OCI-LY1 (cell line): ENCODE measurements around the gene GMPR.
A peak's percentile ranks its signal among the peaks of the same experiment; 100 is the strongest.

Experiments
- H2AFZ ChIP-seq: fragments of 200-600 bp; sonication (generic), shearing (Covaris generic); 2 replicates; pipeline ENCODE4 v1.6.0; 2014; ENCODE audit warnings: antibody characterized with exemption, mild to moderate bottlenecking, low read length
- H3F3A ChIP-seq: fragments of 200-600 bp; sonication (generic), shearing (Covaris generic); 2 replicates; pipeline ENCODE4 v1.6.0; 2014; ENCODE audit warnings: mild to moderate bottlenecking, antibody characterized with exemption, low read length, moderate library complexity; ENCODE audit not compliant: insufficient read depth
- H3K27ac ChIP-seq: fragments of 200-600 bp; sonication (generic); 2 replicates; pipeline ENCODE4 v1.5.1; 2014; ENCODE audit warnings: low read length, mixed run types, mild to moderate bottlenecking, low read depth; ENCODE audit not compliant: poor library complexity, severe bottlenecking
- H3K27me3 ChIP-seq: fragments of 200-600 bp; sonication (generic); 2 replicates; pipeline ENCODE4 v1.6.0; 2014; ENCODE audit warnings: antibody characterized with exemption, mild to moderate bottlenecking, low read length, moderate library complexity; ENCODE audit not compliant: insufficient read depth
- H3K36me3 ChIP-seq: fragments of 200-600 bp; sonication (generic); 2 replicates; pipeline ENCODE4 v1.6.1; 2014; ENCODE audit warnings: mild to moderate bottlenecking, antibody characterized with exemption, low read length, moderate library complexity, mixed read lengths; ENCODE audit not compliant: insufficient read depth
- H3K4me1 ChIP-seq: fragments of 200-600 bp; sonication (generic); 2 replicates; pipeline ENCODE4 v1.5.1; 2014; ENCODE audit warnings: mild to moderate bottlenecking, low read length, moderate library complexity; ENCODE audit not compliant: insufficient read depth, severe bottlenecking
- H3K4me2 ChIP-seq: fragments of 200-600 bp; sonication (generic), shearing (Covaris generic); 2 replicates; pipeline ENCODE4 v1.6.1; 2014; ENCODE audit warnings: low read length
- H3K4me3 ChIP-seq: fragments of 200-600 bp; sonication (generic); 2 replicates; pipeline ENCODE4 v1.5.1; 2014; ENCODE audit warnings: low read length, low read depth, mild to moderate bottlenecking, mixed read lengths; ENCODE audit not compliant: poor library complexity, severe bottlenecking
- H3K79me2 ChIP-seq: fragments of 200-600 bp; shearing (Covaris generic); 2 replicates; pipeline ENCODE4 v1.6.1; 2016; ENCODE audit warnings: mixed run types, low read length, mixed read lengths; ENCODE audit not compliant: insufficient read depth
- H3K9ac ChIP-seq: fragments of 200-600 bp; sonication (generic), shearing (Covaris generic); 2 replicates; pipeline ENCODE4 v1.6.1; 2014; ENCODE audit warnings: mild to moderate bottlenecking, low read length, mixed read lengths
- H3K9me2 ChIP-seq: fragments of 200-600 bp; sonication (generic), shearing (Covaris generic); 2 replicates; pipeline ENCODE4 v1.6.1; 2014; ENCODE audit warnings: low read depth, mild to moderate bottlenecking, low read length, mixed read lengths
- H3K9me3 ChIP-seq: fragments of 200-600 bp; shearing (Covaris generic); 2 replicates; pipeline ENCODE4 v1.6.1; 2014; ENCODE audit warnings: low read length, mixed read lengths
- H4K20me1 ChIP-seq: fragments of 200-600 bp; sonication (generic), shearing (Covaris generic); 2 replicates; pipeline ENCODE4 v1.6.0; 2016; ENCODE audit warnings: mild to moderate bottlenecking, low read length; ENCODE audit not compliant: insufficient read depth
- CTCF ChIP-seq: fragments of 200-600 bp; sonication (generic), shearing (Covaris generic); IDR thresholded peaks from 2 replicates; pipeline ENCODE4 v1.5.1; 2017; ENCODE audit warnings: mild to moderate bottlenecking, antibody characterized with exemption, low read length, moderate library complexity, mixed read lengths
- EZH2 ChIP-seq: fragments of 200-600 bp; sonication (generic), shearing (Covaris generic); IDR thresholded peaks from 2 replicates; pipeline ENCODE4 v1.8.0; 2017; ENCODE audit warnings: borderline replicate concordance, mixed run types, mild to moderate bottlenecking, antibody characterized with exemption, low read length, moderate library complexity, mixed read lengths

Gene GMPR

GRCh38 chr6:16238963-16239797 is 793 bp downstream of the GMPR start:
- no peaks in the 10 kb centered on the region for H3K9me2 ChIP-seq
- H3K27me3 ChIP-seq: 0 out of 2 replicates have a peak, but pooled peaks cover 6% of the 10 kb centered on the region
- no peaks in the 10 kb centered on the region for H3K9me3 ChIP-seq
- H3K4me1 ChIP-seq: no peaks in the 10 kb centered on the region
- no peaks in the 10 kb centered on the region for H3K79me2 ChIP-seq
- no peak overlapping the region for H3K9ac ChIP-seq
- H2AFZ ChIP-seq: no peak overlapping the region
- peak overlapping the region; percentile 11 for H3K4me3 ChIP-seq
- H3F3A ChIP-seq: no peaks in the 10 kb centered on the region
- no peaks in the 10 kb centered on the region for H4K20me1 ChIP-seq
- peak overlapping the region; percentile 40; the same call in 1 of the 2 replicates for H3K4me2 ChIP-seq
- H3K27ac ChIP-seq: no peak overlapping the region
- H3K36me3 ChIP-seq: no peaks in the 10 kb centered on the region
- TF ChIP-seq CTCF (no peak), EZH2 (no peak)

- no peak for TF ChIP-seq EZH2
- no peak for TF ChIP-seq CTCF
- Histone ChIP-seq H3K27me3 (0 out of 2 replicates have a peak, but pooled peaks cover 6% of the 10 kb centered on the region), H3K9me2 (no peaks in the 10 kb centered on the region), H3K4me2 (no peak overlapping the region), H3K9me3 (no peaks in the 10 kb centered on the region), H3K4me3 (no peak overlapping the region), H3K4me1 (no peaks in the 10 kb centered on the region), H3K27ac (no peak overlapping the region), H4K20me1 (no peaks in the 10 kb centered on the region), H3K9ac (no peak overlapping the region), H3K79me2 (no peaks in the 10 kb centered on the region), H2AFZ (no peak overlapping the region), H3F3A (no peaks in the 10 kb centered on the region), H3K36me3 (no peaks in the 10 kb centered on the region)
Observed at GRCh38 chr6:16239798-16240123, 1.4 kb downstream of the GMPR start.

- H3K9me3 ChIP-seq: no peaks in the 10 kb centered on the region
- no peaks in the 10 kb centered on the region for H3K79me2 ChIP-seq
- no peak overlapping the region for H3K4me3 ChIP-seq
- H2AFZ ChIP-seq: no peak overlapping the region
- no peaks in the 10 kb centered on the region for H3K4me1 ChIP-seq
- no peak overlapping the region for H3K9ac ChIP-seq
- no peaks in the 10 kb centered on the region for H3F3A ChIP-seq
- no peak overlapping the region for H3K4me2 ChIP-seq
- H3K27me3 ChIP-seq: 0 out of 2 replicates have a peak, but pooled peaks cover 6% of the 10 kb centered on the region
- no peaks in the 10 kb centered on the region for H4K20me1 ChIP-seq
- TF ChIP-seq CTCF (no peak), EZH2 (no peak)
- H3K36me3 ChIP-seq: no peaks in the 10 kb centered on the region
- H3K9me2 ChIP-seq: no peaks in the 10 kb centered on the region
- H3K27ac ChIP-seq: no peak overlapping the region
Observed at GRCh38 chr6:16240589-16241320, 2.4 kb downstream of the GMPR start.
